GM19467 (cell line): ENCODE data around the gene SHROOM3.

ENCODE experiments used
- ATAC-seq: cut with Tn5 transposase; IDR thresholded peaks from one replicate; pipeline ENCODE4 v1.9.1; 2021; ENCODE audit warnings: mild to moderate bottlenecking, moderate library complexity; ENCODE audit not compliant: unreplicated experiment

The SHROOM3 gene

DNA sequence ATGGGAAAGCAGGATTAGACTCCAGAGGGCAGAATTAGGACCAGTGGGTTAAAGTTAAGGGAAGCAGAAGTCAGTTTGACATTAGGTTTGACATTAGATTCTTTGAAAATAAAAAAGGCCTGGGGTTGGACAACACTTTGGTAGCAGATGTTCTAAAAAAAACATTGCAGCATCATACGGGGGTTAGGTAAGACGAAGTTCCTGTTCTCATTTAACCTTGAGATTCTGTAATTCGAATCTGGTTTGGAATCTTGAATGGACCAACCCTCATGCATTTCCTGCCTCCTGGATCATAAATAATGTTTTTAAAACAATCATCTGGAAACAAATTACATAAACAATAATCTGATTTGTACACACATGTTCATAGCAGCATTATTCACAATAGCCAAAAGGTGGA is 181.0 kb downstream of the SHROOM3 start:
- ATAC-seq = no peak

DNA sequence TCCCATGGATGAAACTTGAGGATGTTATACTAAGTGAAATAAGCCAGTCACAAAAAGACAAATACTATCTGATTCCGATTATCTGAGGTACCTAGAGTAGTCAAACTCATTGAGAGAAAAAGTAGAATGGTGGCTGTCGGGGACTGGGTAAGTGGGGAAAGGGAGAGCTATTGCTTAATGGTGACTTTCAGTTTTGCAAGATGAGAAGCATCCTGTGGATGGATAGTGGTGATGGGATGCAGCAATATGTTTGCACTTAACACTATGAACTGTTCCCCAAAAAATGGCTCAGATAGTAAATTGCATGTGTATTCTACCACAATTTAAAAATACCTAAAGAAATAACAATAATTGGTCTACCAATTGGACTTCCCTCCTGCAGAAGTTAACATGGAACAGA is 181.5 kb downstream of the SHROOM3 start:
- ATAC-seq = no peak

DNA sequence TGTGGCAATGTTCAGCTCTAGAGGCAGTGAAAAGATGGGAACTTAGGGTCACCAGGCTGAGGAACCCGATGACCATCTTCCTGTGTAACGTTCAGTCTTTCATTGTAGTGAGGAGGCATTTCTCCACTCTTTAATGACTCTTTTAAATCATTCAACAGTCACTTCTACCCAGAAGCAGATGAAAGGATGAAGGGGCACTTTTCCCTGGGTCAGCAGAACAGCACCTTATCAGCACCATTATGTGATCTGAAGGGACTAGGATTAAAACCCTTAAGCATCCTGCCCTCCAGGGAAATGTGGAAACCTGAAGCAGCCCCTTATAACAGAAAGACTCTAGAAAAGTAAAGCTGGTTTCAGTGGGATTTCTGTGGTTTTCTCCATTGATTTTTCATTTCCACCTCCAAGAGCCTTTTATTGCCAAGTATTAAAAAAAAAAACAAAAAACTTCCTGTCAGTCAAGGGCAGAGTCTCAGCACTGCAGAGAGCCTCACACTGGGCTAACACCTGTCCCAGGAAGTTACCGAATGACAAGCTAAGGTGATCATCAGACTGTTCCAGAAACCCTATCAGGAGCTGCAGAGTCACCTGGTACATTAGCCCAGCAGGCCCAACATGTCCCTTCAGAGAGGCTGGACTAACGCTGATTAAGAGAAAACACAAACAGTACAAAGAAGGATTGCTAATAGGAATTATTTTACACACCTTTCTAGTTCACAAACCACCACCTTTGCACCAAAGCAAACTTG is 185.9 kb downstream of the SHROOM3 start:
- no peak for ATAC-seq

DNA sequence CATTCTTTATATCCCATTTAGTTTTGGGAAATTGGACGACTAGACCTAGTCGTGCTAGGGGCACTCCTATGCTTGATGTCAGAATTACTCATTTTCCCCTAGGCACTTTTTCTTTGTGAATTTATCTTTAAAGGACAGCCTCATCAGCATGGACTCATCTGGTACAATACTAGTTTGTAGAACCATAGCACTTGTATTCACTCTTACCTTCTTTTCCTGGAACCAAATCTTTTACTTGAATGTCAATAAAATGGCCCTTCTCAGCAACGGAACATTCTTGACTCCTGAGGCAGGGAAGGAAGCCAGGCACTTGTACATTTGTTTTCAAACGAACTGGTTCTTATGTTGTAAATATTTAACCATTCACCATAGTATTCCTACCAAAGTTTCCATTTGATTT is 187.1 kb downstream of the SHROOM3 start:
- ATAC-seq = no peak

DNA sequence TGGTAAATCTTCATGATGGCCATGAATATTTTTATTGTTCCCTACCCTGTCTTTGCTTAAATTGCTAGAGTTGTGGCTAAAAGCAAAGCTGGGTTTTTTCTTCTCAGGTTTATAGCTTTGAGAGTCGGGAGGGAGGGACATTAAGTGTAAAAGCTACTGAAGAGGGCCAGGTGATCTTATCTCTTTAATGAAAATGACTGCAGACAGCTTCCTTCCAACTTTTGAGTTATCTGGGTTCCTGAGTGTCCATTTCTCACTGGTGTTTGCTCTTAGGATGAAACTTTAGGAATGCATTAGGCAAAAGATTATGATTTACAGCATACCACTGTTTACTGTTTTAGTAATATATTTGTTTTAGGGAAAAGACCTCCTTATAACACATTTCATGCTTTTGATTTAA is 187.7 kb downstream of the SHROOM3 start:
- ATAC-seq = no peak

DNA sequence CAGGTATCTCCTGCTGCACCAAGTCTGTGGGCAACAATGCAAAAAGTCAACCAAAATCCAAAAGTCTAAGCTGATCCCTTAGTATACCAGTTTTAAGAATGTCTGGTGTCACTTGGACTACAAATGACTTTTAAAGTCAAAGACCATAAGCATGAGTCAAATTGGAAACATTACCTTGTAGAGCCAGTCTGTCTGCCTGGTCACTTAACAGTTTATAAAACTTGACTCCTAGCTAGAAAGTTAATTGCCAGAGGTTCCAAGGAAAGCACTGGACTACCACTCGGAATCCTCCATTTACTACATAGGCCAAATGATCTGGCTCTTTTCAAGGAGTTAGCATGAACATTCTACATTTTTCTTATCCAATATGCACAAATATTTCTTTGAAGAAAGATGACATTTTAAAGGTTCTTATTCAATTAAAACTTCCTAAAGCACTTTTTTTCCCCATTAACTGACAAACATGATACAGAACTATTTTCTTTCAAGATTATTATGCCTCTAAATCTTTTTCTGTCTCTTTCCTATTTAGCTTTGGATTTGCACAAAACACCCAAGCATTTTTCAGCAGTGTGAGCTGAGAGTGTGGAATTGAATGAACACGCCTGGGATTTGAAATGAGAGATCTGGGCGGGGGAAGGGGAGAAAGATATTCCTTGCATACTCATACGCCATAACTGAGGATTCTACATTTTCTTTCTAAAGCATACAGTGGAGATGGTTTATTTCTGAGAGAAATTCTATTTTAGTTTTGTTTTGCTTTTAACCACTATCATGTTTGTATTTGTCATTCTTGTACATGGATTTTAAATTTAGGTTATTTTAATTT is 188.4 kb downstream of the SHROOM3 start:
- no peak for ATAC-seq

DNA sequence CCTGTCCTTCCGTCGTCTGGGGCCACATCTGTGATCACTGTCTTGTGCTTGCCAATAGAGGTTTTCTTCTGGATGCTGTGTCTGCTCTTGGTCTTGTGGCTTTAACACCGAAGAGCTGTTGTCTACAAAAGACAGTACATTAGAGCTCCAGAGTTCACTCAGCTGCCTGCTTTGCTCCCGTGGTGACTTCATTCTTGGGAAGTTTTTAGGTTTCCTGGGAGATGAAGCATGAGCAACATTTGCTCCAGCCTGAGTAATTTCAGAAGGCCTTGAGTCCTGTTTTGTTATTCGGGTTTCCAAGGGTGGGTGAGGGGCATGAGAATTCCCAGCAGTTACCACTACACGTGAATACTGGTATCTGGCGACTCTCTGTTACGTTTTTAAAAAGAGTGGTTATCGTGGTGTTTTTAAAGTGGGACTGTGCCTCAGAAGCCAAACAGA is 189.2 kb downstream of the SHROOM3 start:
- no peak for ATAC-seq

DNA sequence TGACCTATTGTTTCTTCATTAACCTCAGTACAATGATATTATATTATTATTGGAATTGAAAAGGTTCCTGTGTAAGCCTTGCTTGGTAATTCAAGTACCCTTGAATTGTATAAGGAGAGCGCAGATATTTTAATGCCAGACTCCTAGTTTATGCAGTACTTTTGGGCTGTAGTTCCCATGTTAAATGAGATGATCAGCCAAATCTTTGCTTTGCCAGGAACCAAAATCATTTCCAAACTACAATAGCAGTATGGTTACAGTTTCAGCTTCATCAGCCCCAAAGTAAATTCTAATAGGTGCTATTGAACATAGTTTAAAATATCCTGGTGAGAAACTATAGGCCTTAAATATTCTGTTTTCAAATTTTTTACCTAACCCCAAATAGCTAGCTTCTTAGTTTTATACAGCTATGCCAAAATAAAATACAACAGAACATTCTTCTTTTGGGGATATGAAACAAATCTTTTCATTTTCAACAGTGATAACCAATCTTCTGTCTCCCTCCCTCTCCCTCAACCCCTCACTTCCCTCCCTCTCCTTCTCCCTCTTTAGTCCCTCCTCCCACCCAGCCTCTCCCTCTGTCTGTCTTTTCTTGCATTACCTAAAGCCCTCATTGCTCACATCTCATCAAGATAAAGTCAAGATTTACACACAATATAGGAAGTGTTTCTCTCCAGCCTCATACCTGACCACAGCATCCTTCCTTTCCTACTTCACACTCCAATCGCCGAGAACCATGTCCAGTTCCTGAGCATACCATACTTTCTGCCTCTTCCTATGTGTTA is 190.1 kb downstream of the SHROOM3 start:
- no peak for ATAC-seq

DNA sequence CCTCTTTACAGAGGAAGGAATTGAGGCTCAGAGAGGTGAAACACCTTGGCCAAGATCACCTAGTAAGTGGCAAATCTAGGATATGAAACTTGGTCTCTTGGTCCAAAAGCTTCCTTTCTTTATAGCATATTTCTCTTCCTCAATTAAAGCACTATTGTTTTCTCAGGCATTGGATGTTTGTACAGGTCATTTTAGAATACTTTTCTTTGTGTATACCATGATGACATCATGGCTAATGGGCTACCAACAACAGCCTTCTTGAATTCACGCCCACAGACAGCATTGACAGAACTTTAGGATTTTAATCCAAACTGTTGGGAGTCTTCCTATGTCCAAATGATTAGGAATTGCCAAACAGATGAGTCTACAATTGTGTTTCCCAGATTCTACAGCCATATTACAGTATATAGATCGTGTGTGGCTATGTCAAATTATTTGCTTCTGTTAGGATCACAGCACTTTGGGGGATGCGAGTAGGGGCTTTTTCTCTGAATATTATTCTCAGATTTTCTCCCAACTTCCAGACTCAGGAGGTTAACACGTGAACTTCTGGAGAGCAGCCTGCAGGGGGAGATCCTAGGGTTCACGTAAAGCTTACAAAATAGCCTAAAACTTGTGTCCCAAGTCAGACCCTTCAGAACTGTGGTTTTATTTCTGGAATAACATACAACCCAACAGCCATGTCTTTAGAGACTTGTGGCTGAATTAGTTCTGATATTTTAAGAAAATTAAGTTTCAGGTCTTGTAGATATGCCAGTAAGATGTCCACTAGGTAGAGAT is 191.8 kb downstream of the SHROOM3 start:
- no peak for ATAC-seq

DNA sequence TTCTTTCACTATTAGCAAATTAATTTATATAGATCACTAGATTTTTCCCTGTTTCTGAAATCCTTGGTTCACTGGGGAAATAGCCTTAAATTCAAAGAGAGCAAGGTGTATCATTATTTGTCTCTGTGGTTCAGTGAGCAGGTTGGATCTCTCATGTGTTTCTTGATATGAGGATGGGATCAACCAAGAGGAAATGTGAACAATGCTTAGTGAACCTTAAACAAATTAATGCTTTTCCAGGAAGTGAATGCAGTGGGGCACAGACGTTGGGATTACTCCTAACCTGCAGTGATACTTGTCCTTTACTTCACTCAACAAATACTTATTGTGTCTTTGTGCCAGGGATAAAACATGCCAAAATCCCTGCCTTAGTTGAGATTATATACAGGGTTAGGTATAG is 193.2 kb downstream of the SHROOM3 start:
- ATAC-seq = no peak

DNA sequence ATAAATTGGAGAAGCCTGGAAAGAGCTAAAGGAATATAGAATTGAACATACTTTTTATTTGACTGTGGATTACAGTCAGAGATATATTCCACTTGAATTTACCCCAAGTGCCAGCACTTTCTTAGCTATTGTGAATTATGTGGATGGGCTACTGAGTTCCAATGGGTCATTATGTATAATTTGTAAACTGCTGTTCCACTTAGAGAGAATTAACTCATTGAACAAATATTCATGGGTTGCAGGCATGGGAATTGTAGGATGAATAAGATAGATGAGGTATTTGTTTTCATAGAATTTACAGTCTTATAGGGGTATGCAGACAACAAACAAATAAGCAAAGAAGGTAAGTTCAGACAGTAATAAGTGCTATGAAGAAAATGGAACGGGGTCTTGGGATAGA is 195.7 kb downstream of the SHROOM3 start:
- ATAC-seq = no peak

DNA sequence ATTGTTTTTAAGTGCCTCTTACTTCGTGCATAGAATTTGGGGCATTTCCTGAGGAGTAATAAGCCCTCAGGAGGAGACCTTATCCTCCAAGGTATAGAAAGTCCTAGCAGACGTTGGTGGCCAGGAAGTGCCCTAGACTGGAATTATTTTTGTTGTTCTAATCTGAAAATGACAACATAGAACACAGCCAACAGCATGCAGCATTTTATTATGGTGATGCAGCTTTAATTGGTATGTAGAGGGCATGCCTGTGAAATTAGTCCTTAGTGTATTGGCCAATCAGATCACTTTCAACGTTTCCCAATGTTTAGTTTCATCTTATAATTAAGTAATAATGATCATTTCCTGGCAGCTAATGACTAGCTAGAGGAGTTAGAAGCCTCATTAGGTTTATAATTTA is 199.2 kb downstream of the SHROOM3 start:
- ATAC-seq = no peak

DNA sequence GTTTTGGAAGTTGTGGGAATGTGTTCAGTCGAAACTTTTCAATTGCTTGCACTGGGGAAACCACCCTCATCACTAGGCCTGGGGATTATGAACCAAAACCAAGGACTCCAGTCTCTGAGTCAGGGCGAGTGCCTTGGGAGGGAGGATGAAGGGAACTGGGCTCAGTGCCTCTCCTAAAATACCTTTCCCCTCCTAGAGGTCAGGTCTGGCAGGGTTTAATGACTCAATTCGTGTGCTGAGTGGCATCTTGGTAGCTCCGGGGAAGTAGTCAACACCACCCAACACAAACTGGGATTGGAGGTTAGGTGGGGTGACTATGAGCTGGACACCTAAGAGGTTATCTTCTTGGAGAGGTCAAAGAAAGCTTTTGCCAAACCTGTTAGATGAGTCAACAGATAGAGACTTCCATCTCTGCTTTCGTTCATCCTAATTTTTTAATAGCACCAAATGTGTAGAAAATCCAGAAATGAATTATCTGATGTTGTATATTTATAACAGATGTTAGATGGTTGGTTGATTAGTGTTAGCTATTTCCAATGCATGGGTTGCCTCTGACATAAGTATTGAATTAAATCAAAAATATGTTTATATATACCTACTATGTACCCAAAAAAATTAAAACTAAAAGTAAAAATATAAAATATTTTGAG is 202.8 kb downstream of the SHROOM3 start:
- no peak for ATAC-seq

DNA sequence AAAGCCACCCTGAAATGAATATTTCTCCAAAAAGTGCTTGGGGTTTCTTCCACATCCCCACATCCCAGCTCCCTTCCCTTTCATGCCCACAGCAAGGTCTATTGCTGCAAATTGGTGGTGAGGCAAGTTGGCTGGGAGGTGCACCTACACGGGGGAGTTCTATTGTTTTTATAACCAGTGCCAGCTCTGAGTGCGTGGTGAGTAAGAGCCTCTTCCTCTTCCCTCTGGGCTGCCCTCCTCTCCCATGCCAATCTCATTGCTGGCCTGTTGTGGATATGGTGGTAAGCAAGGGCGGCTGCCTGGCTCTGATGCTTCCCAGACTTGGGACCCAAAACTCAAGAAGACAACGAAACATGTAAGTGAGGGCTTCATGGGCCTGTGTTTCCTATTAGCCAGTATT is 204.3 kb downstream of the SHROOM3 start:
- ATAC-seq = no peak

DNA sequence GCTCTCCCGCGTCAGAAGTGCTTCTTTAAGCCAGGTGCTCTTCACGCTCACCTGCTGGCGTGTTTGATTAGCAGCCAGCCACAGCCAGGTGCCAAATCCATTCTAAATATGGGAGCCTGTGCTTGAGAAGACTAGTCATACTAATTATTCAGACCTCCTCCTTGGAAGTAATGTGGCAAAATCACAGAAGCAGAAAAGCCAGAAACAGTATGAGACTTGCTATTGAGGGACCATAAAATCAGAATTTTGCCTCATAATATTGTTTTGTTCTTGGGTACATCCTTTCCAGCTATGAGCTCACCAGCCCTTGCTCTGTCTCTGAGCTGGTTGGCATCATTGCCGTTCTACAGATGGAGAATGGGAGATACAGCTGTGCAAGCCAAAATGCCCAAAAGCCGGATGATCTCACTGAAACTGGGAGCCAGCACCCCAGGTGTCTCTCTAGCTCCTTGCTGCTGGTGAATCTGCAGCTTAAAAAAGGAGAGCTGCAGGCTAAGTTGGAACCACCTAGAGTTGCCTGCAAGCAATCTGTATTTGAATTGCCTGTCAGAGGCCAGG is 205.4 kb downstream of the SHROOM3 start:
- ATAC-seq = no peak

DNA sequence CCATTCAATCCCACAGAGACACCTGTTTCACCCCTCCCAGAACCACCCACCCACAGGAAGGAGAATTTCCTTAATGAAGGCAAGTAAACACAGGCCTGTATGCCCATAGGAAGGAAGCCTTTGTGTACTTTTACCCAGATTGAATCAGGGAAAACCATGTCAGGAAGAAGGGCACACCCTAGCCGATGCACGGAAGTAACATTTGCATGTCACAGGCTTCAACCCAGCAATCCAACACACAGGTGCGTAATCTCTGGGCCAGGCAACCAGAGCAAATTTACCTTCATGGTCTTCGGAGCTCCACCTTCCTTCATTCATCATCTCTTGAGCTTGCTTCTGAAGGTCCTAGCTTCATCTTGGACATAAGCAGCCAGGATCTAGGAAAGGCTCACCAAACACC is 206.3 kb downstream of the SHROOM3 start:
- ATAC-seq = no peak

DNA sequence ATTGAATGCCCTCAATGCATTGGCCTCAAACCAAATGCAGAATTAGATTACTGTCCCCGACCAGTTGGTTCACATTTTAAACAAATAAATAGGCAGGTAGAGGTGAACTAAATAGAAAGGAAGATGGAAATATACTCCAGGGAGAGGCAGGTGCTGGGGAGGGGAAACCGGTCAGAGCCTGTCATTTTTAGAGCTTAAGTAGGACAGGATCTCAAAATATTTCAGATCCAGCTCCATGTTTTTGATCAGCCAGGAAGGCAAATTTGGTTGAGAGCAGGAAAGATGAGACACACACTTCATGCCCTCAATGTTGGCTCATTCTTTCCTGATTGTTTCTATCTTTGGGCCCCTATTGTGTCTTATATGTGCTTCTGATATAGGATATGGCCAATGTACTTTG is 206.7 kb downstream of the SHROOM3 start:
- ATAC-seq = no peak

DNA sequence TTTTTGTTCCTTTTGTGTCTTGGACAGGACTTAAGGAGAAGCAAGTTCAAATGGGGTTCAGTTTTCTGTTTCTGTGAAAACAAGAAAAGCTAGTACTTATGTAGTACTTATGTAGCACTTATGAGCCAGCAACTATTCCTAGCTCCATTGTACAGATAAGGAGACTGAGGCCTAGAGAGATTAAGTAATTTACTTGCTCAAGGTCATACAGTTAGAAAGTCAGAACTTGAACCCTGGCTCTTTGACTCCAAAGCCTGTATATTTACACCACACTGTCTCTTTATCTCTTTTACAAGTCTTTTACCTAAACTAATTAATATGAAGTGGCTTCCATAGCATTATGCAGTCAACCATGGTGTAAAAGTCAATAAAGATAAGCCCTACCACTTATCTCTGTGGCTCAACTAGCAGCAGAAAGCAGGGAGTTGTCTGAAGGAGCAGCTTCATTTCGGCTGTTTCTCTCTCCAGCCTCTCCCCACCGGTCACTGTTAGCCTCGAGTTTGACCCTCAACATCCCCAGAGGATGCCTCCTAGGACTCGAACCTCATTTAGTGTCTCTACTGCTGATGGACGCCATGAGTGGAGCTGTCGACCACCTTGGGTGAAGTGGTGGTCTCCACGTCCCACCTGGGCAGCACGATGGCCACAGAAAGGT is 209.9 kb downstream of the SHROOM3 start:
- ATAC-seq = no peak

DNA sequence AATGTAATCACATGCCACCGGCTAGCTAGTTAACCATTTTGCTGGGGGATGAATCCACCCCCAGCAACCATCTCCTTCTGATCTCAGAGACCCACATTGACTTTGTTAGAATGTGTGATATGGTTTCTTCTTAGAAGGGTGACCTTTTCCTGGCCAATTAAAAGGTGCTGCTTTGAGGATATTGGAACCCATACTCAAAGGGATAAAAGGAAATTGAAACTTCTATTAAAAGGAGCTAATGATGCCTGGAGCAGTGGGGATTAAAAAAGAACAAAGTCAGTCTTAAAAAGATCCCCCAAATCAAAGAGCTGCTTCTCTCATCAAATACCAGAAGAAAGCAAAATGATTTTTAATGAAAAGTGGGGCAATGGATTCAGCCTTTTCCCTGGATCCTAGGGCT is 214.1 kb downstream of the SHROOM3 start:
- ATAC-seq = no peak
